Mesothelial cell of epicardium (in vitro differentiated cells): ENCODE measurements around the gene S1PR2. TPM values are rescaled to one million over a fixed set of nuclear protein-coding genes. Genes with fewer than 3 reads are reported as not detected.
"Not testable (repeated sequence)": the region's sequence is repeated elsewhere in the genome, so short reads cannot be mapped to it uniquely, and the experiment has no call there.

ENCODE experiments used
- DNase-seq, 2 experiments: peaks; one replicate each; pipeline ENCODE4 v3.0.0; 2021; ENCODE audit warnings: low spot score in 2 of 2; ENCODE audit not compliant: unreplicated experiment in 2 of 2
- H3K27ac Mint-ChIP-seq: 2 replicates; pipeline ENCODE4 v1.8.0; 2021; ENCODE audit warnings: mixed read lengths
- H3K27me3 Mint-ChIP-seq: 2 replicates; pipeline ENCODE4 v1.8.0; 2021; ENCODE audit warnings: low read depth, mixed read lengths
- H3K36me3 Mint-ChIP-seq: 2 replicates; pipeline ENCODE4 v1.8.0; 2021; ENCODE audit warnings: mixed read lengths
- H3K4me1 Mint-ChIP-seq: 2 replicates; pipeline ENCODE4 v1.8.0; 2021; ENCODE audit warnings: mixed read lengths
- H3K4me3 Mint-ChIP-seq: 2 replicates; pipeline ENCODE4 v1.8.0; 2021; ENCODE audit warnings: mild to moderate bottlenecking, moderate library complexity, mixed read lengths
- H3K9me3 Mint-ChIP-seq: 2 replicates; pipeline ENCODE4 v1.8.0; 2021; ENCODE audit warnings: mixed read lengths
- CTCF ChIP-seq: fragments of 200-600 bp; sonication (generic); IDR thresholded peaks from one replicate; pipeline ENCODE4 v1.5.0; 2021; ENCODE audit warnings: antibody characterized with exemption; ENCODE audit not compliant: unreplicated experiment
- microRNA-seq: library from miRNA; unstranded; fragments of <30 nt; microRNA quantifications from one replicate; pipeline ENCODE4 v1.2.0, GENCODE V29; 2021; ENCODE audit warnings: inconsistent platforms, mixed read lengths
- total RNA-seq: library from RNA; stranded (reverse); gene quantifications from 3 replicates; pipeline ENCODE4 v1.2.1, GENCODE V29; 2021

S1PR2 gene
- total RNA-seq, 1 donor from 2014 or later: 34.9 TPM

- H3K27ac Mint-ChIP-seq: no peak overlapping the region
- peaks cover 10% of the 10 kb centered on the region for H3K4me1 Mint-ChIP-seq
- H3K4me3 Mint-ChIP-seq: no peak overlapping the region
- no peaks in the 10 kb centered on the region for H3K27me3 Mint-ChIP-seq
- no peak for DNase-seq
- peaks cover 8% of the 10 kb centered on the region for H3K36me3 Mint-ChIP-seq
- no peak for TF ChIP-seq CTCF
- no peaks in the 10 kb centered on the region for H3K9me3 Mint-ChIP-seq
These were observed 49.1 kb downstream of the S1PR2 start for GRCh38 chr19:10182076-10182475.

GRCh38 chr19:10180459-10180858 is 50.7 kb downstream of the S1PR2 start:
- Mint-ChIP-seq H3K4me1 (peaks cover 10% of the 10 kb centered on the region), H3K36me3 (peaks cover 14% of the 10 kb centered on the region), H3K27ac (no peak overlapping the region), H3K4me3 (no peak overlapping the region), H3K27me3 (no peaks in the 10 kb centered on the region), H3K9me3 (no peaks in the 10 kb centered on the region)
- no peak for DNase-seq
- TF ChIP-seq CTCF: no peak

- H3K36me3 Mint-ChIP-seq: peaks cover 16% of the 10 kb centered on the region
- H3K4me3 Mint-ChIP-seq, H3K27me3 Mint-ChIP-seq, DNase-seq, H3K27ac Mint-ChIP-seq, H3K4me1 Mint-ChIP-seq, H3K9me3 Mint-ChIP-seq: not testable (repeated sequence)
These were observed 51.1 kb downstream of the S1PR2 start for GRCh38 chr19:10180024-10180423.

- no peak for TF ChIP-seq CTCF
- peaks cover 26% of the 10 kb centered on the region for H3K36me3 Mint-ChIP-seq
These were observed 57.6 kb downstream of the S1PR2 start for GRCh38 chr19:10173527-10173926.

More at GRCh38 chr19:10173527-10173926, 57.6 kb downstream of the S1PR2 start:
- DNase-seq: no peak
- Mint-ChIP-seq H3K9me3 (no peaks in the 10 kb centered on the region), H3K27ac (no peak overlapping the region), H3K27me3 (no peaks in the 10 kb centered on the region), H3K4me3 (no peak overlapping the region), H3K4me1 (no peaks in the 10 kb centered on the region)

Small RNA genes lying within 50 kb of the gene (microRNA-seq; reads per million reads assigned to microRNA genes)
- not detected for gene MIR4322

Other genes with a start within 250 kb of the S1PR2 start
- 3.3 to 4.4 TPM (median 4.0 TPM) in 3 replicates for gene COL5A3, start 220.8 kb downstream of the S1PR2 start, total RNA-seq
- gene RDH8, start 217.8 kb downstream of the S1PR2 start, total RNA-seq: not detected in 3 replicates
- 30.6 to 34.6 TPM (median 33.0 TPM) in 3 replicates for gene SHFL, start 145.0 kb downstream of the S1PR2 start, total RNA-seq
- gene ANGPTL6, start 128.7 kb downstream of the S1PR2 start, total RNA-seq: 0.85 to 1.6 TPM (median 0.97 TPM) in 3 replicates
- 53.2 to 64.2 TPM (median 62.1 TPM) in 3 replicates for gene PPAN, start 125.0 kb downstream of the S1PR2 start, total RNA-seq
- gene P2RY11, start 119.6 kb downstream of the S1PR2 start, total RNA-seq: 30.8 to 33.6 TPM (median 31.2 TPM) in 3 replicates
- 199 to 207 TPM (median 207 TPM) in 3 replicates for gene EIF3G, start 111.4 kb downstream of the S1PR2 start, total RNA-seq
- 110 to 115 TPM (median 112 TPM) in 3 replicates for gene DNMT1, start 36.4 kb downstream of the S1PR2 start, total RNA-seq
- gene MRPL4, start 20.9 kb upstream of the S1PR2 start, total RNA-seq: 54.1 to 57.4 TPM (median 54.4 TPM) in 3 replicates
- gene ICAM1, start 39.8 kb upstream of the S1PR2 start, total RNA-seq: 9.0 to 11.6 TPM (median 9.6 TPM) in 3 replicates
- gene ICAM4, start 55.6 kb upstream of the S1PR2 start, total RNA-seq: 2.0 to 2.6 TPM (median 2.4 TPM) in 3 replicates
- gene ICAM5, start 58.6 kb upstream of the S1PR2 start, total RNA-seq: 3.3 to 5.7 TPM (median 4.9 TPM) in 3 replicates
- 12.8 to 14.9 TPM (median 13.5 TPM) in 3 replicates for gene ZGLP1, start 78.5 kb upstream of the S1PR2 start, total RNA-seq
- 17.9 to 20.9 TPM (median 18.6 TPM) in 3 replicates for gene FDX2, start 84.7 kb upstream of the S1PR2 start, total RNA-seq
- gene RAVER1, start 102.2 kb upstream of the S1PR2 start, total RNA-seq: 51.1 to 55.7 TPM (median 52.4 TPM) in 3 replicates
- gene ICAM3, start 108.3 kb upstream of the S1PR2 start, total RNA-seq: 2.0 to 2.7 TPM (median 2.3 TPM) in 3 replicates
- gene TYK2, start 149.2 kb upstream of the S1PR2 start, total RNA-seq: 142 to 148 TPM (median 146 TPM) in 3 replicates
- 153 to 160 TPM (median 159 TPM) in 3 replicates for gene CDC37, start 172.2 kb upstream of the S1PR2 start, total RNA-seq
- 2.9 to 3.1 TPM (median 3.0 TPM) in 3 replicates for gene PDE4A, start 189.2 kb upstream of the S1PR2 start, total RNA-seq